GOT3 (cell line): ENCODE data around the gene KDM8.

ENCODE experiments used
- DNase-seq: peaks from one replicate; lab custom pipeline; 2025; ENCODE audit warnings: mixed read lengths; lab: John Stamatoyannopoulos, UW

KDM8 gene

DNA sequence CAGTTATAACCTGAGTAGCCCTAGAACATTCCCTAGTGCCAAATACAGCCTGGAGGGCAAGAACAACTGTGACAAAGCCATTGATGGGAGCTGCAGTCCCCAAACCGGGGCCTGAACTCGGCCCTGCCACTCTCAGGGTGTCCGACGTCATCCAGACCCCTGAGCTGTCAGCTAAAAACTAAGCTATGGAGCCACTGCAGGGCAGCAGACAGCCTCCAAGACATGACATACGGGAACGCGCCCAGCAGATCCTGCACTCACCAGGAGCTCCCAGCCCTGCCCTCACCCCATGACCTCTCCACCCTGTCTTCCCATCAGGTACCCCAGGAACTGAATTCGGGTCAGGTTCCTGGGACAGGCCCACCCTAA lies 28.4 kb downstream of the KDM8 start:
- DNase-seq = no peak

DNA sequence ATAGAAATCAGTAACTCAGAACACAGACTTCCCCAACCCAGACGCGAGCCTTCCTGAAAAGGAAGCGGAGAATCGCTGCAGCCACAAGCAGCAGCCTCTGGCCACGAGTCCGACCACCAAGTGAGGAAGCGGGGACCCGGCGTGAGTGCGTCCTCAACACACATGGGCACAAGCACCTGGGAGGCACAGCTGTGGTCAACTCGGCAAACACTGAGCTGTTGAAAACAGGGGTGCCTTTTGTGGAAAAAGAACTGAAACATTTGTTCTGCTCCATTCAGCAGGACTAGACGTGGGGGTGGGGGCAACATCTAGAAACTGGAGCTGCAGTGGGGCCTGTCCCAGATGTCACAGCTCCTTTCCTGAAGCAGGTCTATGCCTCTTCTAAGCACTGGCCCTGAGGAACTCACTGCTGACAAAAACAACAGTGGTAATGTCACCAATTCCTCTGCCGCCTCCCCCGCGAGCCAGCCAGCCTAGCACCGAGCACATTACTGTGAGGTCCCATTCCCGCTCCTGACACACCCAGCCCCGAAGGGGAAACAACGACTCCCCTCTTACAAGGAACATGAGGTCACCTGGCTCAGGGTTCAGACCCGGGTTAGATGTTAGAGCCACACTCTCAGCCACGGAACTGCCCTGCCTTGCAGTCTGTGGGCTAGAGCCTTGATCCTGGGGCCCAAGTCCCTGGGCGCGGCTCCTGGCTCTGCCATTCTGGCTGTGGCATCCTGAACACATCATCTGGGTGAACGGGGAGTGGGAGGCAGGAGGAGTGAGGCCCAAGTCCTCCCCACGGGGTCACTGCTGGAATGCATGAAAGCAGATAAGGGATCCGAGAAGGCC lies 29.0 kb downstream of the KDM8 start:
- no peak for DNase-seq

GRCh38 chr16:27232901-27233625 lies 29.7 kb downstream of the KDM8 start:
- no peak for DNase-seq

DNA sequence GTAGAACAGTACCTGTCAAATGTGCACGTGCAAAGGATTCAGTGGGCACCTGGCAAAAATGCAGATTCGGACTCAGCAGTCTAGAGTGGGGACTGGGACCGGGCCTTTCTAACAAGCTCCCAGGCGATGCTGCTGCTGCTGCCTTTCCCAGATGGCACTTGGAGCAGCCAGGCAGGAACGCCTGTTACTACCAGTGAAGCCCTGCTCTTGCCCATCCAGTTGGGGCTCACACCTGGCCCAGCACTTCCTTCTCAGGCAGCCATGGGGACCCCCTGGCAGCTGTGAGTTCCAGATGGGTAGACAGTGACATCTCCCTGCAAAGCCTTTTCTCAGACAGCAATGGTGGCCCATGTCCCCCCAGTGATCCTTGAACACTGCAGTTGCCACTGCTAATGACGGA lies 30.4 kb downstream of the KDM8 start:
- DNase-seq = no peak

DNA sequence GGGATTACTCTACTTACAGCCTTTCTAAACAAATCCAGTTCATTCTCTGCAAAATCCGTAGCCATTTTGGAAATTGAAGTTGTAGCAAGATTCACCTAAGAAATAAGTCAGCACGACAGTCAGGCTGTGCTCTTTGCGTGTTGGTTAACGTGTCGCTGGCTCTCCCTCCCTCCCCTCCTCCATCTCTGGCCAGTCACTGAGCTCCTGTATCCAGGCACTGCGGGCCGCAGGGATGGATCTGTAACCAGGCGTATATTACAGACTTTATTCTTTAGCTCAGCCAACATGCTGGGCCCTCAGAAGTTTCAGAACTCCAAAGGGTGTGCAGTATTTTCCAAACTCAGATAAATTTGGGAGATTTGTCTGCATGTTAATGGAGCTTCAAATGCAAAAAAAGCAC lies 30.8 kb downstream of the KDM8 start:
- DNase-seq = no peak

GRCh38 chr16:27234603-27235002 lies 31.3 kb downstream of the KDM8 start:
- no peak for DNase-seq

- DNase-seq = no peak
These were observed 32.0 kb downstream of the KDM8 start for GRCh38 chr16:27235055-27235937.

- DNase-seq = no peak
These were observed 32.6 kb downstream of the KDM8 start for GRCh38 chr16:27235938-27236245.

DNA sequence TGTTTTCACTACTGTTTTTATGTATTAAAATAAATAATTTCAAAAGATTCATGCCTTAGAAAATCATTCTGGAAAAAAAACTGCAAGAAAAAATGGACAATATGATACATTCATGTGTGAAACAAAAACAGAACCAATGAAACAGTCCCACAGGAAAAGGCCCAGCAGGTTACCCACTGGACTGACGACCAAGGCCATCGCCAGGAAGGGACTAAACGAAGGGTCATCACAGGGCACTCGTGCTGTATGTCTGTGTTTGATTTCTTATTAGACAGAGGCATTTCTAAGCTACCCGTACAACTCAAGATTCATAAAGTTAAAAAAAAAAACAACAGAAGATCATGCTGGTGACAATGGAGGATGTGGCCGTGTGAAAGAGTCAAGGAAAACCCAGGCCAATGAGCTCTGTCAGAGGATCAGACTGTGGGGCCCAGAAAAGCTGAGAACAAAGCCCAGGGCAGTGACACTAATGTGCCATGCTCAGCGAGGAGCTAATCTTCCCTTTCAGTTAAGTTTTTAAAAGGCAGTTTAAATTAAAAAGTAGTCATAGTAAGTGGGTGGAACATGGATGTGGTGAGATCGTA lies 33.4 kb downstream of the KDM8 start:
- no peak for DNase-seq

DNA sequence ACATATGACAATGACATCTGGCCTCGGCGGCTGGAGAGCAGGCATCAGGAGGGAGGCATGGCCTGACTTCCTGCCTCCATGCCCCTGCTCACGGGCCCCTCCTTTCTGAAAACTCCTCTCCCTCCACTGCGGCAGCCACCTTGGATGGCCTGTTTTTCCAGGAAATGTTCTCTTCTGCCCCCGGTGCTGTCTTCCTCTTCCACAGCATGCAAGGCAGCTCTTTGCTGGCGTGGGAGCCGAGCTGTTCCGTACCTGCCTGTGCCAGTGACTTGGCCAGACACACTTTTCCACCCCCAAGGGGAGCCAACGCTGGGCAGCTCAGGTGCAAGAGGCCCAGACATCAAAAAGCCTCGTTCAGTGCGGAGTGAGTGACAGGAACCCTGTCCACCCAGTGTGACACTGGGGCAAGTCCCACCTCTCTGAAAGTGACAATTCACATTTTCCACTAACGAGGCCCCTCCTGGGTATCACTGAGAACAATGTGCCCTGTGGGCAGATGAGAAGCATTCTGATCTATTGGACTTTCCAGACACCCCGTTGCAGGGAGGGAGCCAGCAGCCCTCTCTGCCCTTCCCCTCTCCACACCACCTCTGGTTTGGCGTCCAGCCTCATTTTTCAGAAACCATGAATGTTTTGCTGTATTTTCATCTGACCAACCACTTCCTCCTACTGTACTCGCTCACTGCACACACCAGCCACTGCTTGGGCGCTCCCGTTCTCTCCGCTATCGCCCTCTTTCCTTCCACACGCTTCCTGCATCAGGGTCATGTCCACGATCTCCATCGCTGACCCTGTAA lies 34.1 kb downstream of the KDM8 start:
- no peak for DNase-seq

DNA sequence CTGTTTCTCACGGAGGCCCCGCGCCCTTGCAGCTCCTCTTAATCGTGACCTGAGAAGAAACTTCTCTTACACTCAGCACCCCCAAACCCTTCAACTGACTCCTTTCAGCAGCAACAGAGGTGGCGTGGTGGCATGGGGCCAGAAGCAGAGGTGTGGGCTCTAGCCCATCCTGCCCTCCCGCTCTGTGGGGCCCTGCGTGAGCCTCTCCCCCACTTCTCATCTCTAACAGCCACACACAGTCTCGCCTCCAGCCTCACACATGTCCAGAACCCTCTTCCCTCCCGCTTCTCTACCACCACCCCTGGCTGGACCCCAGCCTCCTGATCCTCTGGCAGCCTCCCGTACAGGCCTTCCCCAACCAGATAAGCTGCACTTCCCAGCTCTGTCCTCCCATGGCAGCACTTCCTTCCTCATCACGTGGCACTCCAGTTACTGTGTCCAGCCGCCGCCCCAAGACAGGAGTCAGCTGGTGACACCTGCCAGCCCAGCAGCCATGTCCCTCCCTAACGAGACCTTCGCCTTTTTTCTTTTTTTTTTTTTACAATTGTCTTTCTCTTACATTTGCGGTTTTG lies 34.8 kb downstream of the KDM8 start:
- no peak for DNase-seq

DNA sequence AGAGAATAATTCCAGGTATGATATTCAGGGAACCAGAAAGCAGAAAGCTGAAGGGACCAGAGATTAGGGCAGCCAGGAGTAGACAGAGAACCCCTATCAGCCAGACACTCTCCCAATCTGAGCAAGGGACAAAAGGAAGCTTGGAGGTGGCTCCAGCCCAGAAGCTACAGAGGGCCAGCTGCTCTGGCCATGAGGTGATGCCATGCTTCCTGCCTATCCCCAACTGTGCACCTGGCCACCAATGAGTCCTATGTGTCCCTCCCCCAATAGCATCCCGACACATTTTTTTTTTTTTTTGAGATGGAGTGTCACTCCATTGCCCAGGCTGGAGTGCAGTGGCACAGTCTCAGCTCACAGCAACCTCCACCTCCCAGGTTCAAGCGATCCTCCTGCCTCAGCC lies 35.3 kb downstream of the KDM8 start:
- DNase-seq = no peak

DNA sequence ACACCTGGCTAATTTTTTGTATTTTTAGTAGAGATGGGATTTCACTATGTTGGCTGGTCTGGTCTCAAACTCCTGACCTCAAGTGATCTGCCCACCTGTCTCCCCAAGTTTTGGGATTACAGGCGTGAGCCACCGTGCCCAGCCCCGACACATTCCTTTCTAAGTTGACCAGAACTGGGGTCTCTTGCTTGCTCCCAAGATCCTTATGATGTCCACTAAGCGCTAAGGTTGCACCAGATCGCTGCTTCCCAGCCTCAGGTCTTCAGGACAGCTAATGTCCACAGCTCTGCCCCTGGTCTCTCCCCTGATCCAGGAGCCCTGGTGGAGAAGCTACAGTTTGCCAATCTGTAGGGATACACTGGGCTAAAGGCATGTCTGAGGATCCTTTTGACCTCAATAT lies 35.7 kb downstream of the KDM8 start:
- no peak for DNase-seq

- no peak for DNase-seq
These were observed 36.8 kb downstream of the KDM8 start for GRCh38 chr16:27239906-27240655.

- no peak for DNase-seq
These were observed 37.7 kb downstream of the KDM8 start for GRCh38 chr16:27240948-27241531.

DNA sequence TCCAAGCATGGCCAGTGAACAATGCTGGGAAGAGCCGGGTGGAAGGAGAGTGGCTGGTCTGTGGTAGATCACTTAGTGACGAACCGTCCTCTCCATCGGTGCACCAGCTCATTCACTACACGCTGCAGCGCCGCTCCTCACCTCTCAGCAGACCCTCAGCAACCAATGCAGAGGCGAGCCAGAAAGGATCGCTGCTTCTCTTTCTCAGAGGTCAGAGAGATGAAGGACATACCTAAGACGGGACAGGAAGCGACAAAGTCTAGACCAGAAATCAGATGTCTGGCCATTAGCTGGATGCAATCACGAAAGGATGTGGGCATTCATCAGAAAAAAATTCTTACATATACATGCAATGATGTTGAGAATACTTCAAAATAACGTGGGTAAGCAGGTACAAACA lies 38.3 kb downstream of the KDM8 start:
- DNase-seq = no peak

DNA sequence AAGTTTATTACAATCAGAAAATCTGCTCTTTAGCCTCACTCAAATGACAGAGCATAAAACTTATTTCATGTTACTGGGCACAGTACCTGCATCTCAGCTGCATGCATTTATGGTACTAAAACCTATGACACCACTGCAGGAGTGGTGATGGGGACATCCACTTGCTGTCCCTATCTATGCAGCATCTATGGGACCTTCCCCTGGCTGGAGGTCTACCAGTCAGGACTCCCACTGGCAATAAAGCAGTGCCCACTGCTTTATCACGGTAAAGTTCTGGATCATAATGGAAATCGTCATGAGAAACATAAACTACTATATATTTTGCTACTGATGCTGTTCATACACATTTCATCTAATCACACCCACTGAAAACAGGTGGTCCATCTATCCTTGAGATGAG lies 39.1 kb downstream of the KDM8 start:
- DNase-seq = no peak

DNA sequence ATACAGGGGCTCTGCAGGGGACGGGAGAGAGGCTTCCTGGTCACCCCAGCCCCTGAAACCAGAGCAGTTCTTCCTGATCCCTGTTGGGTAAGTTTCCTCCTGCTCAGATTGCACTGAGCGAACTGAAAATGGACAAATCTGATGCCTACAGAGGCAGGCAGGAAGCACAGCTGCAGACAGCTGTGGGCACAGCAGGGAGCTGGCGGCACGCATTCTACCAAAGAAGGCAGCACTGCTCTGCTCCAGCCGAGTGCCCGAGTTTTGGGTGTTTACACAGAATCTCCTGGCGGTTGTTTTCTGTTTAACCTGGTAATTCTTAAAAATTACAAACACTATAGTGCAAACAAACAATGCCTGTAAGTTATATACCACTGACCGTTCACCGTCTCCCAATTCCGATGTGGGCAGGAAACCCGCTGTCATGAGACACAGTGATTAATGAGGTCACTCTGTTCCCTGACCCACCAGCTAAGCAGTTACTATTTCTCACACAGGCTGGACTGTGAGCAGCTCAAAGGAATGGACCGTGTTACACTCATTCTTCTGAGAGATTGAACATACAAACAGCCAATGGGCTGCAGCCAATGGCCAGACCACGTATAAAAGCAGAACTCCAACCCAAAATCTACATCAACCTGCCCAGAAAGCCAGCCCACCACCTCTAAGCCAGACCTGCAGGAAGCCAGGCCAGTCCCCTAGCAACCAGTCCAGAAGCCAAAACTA lies 39.7 kb downstream of the KDM8 start:
- DNase-seq = peak; percentile 20

GRCh38 chr16:27243725-27244362 lies 40.5 kb downstream of the KDM8 start:
- no peak for DNase-seq
